Kidney tubule cell (primary cell): ENCODE results near the gene LGALS8.
A peak's percentile ranks its signal among the peaks of the same experiment; 100 is the strongest.
"Not testable (repeated sequence)": the region's sequence is repeated elsewhere in the genome, so short reads cannot be mapped to it uniquely, and the experiment has no call there.

Experiments
- DNase-seq: peaks from one replicate; pipeline ENCODE4 v3.0.0-alpha.2; 2018; ENCODE audit warnings: low spot score

The LGALS8 gene

DNA sequence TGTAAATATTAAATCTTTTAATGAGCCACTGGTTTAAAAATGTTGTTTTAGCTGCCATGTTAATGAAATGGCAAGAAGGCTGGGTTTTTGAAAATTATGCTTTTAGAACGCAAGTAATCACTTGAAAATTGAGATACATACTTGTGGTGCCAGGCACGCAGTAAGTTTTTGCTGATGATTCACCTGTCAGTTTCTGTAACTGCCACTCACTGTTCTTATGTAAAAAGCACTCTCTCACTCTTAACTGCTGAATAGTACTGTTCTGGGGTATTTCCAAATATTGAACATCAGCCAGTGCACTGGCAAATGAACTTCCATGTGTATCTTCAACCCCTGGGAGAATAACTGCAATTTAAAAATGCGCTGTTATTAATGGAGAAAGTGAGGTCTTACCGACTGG is 17.9 kb downstream of the LGALS8 start:
- DNase-seq, result no peak

DNA sequence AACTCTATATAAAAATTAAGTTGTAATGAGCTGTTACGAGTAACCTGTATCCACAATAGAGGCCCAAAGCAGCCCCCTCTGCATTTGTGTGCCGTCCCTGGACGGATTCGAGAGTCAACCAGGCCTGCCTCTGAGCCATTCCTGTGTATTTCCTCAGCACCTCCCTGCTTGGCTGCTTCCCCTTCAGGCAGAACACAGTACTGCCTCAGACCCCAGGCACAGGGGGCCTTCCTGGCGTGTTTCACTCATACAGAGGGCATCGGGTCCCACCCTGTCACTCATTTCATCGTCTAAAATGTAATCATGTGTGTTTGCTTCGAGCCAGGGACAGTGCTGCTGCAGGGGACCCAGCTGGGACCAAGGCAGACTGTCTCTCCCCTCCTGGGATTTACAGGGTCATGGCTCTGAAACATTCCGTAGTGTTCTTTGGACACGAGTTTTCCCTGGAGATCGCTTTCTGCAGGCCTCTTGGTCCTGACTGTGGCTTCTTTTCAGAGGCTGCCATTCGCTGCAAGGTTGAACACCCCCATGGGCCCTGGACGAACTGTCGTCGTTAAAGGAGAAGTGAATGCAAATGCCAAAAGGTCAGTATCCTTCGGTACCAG is 19.4 kb downstream of the LGALS8 start:
- DNase-seq, result no peak

- no peak for DNase-seq
Observed at GRCh38 chr1:236545621-236546169, 21.9 kb downstream of the LGALS8 start.

DNA sequence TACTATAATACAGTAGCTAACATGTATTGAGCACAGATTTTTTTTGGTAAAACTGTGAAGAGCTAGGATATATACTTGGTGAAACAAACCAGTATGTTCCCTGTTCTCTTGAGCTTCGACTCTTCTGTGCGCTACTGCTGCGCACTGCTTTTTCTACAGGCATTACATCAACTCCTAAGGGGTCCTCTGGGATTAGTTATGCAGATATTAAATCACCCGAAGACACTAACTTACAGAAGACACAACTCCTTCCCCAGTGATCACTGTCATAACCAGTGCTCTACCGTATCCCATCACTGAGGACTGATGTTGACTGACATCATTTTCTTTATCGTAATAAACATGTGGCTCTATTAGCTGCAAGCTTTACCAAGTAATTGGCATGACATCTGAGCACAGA is 24.7 kb downstream of the LGALS8 start:
- DNase-seq, result no peak

DNA sequence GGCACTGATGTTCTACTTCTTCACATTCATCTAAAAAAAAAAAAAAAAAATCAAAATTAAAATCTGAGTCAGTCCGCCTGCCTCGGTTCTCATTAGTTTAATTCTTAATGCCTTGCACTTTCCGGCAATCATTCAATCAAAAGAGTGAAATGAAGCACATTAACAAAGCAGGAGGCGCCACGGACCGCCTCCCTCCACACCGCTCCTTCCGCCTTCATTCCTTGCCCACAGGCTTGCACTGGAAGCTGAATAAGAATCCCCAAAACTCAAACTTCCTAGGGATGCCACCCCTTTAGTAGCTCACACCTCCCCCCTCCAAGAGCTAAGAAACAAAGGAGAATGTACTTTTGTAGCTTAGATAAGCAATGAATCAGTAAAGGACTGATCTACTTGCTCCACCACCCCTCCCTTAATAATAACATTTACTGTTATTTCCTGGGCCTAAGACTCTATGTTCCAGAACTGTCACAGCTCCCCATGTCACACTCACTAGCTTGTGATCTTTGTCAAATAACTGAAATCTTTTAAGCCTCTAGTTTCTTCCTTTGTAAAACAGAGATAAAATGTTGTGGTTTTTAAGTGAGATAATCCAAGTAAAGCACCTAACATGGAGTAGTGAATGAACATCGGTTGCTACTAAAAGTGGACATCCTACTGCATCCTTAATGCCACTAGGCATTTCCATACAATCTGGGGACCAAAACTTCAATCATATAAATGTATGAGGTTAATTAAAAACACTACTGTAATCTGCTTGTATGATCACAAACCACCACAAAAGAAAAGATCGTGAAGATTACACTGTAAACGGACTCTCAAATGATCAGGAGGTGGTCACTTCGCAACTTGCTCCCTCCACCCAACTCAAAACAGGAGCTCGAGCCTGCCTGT is 27.4 kb downstream of the LGALS8 start:
- no peak for DNase-seq

DNA sequence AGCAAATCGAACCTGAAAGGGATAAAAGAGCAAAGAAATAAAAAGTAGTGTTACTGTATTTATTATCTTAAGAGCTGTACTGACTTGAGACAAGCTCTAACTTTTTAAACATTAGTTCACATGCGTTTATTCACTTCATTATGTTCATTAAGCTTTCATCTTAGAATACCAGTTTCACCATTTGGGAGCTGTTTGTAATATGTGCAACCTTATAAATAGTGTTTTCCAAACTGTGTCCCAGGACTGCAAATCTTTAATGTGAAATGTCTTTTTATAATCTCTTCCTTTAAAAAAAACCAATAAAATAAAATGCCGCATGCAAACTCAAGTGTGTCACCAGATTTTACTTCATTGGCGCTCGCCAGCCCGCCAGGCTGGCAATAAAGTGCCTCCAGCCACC is 28.3 kb downstream of the LGALS8 start:
- DNase-seq, result no peak

DNA sequence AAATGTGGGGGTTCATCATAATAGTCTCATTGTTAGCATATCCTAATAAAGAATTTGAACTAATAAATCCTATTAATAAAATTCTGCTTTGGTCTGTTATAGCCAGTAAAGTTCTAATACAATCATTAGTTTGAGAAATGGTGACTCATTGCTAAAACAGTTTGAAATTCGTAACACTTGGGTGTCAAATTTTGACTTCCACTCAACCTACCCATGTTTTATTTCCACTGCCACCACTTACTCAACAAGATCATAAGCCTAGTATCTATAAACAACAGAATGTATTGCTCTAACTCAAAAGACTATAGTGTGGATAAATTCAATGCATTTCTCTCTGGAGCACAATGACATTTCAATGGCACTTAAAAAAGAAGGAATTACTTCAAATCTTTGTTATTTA is 29.1 kb downstream of the LGALS8 start:
- DNase-seq, result no peak

GRCh38 chr1:236553370-236553769 is 29.6 kb downstream of the LGALS8 start:
- no peak for DNase-seq

- no peak for DNase-seq
Observed at GRCh38 chr1:236556606-236557005, 32.8 kb downstream of the LGALS8 start.

DNA sequence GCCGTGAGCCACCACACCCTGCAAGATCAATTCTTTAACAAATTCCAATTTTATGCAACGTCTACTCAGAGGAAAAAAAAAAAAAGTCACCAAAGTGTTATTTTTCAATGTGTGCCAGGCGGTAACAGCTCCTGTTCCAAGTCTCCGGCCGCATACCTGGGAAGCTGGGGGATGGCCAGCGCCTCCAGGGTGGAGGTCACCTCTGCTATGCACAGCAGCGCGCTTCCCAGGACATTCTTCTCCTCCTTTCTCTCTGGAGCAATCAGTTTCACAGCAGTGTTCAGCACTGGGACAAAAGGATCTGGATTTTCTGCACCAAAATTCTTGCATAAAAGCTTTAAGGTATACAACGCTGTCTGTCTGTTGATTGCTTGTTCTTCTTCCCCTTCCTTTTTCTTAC is 34.3 kb downstream of the LGALS8 start:
- no peak for DNase-seq

- DNase-seq, result no peak
Observed at GRCh38 chr1:236558846-236559245, 35.1 kb downstream of the LGALS8 start.

GRCh38 chr1:236560213-236560771 is 36.5 kb downstream of the LGALS8 start:
- no peak for DNase-seq

GRCh38 chr1:236561976-236562375 is 38.2 kb downstream of the LGALS8 start:
- DNase-seq, result no peak

- peak; percentile 1 for DNase-seq
Observed at GRCh38 chr1:236565530-236565929, 41.7 kb downstream of the LGALS8 start.

- no peak for DNase-seq
Observed at GRCh38 chr1:236568285-236568894, 44.6 kb downstream of the LGALS8 start.

GRCh38 chr1:236575523-236575922 is 51.7 kb downstream of the LGALS8 start:
- DNase-seq, result no peak

- no peak for DNase-seq
Observed at GRCh38 chr1:236576004-236576403, 52.2 kb downstream of the LGALS8 start.

GRCh38 chr1:236577041-236577440 is 53.3 kb downstream of the LGALS8 start:
- not testable (repeated sequence) for DNase-seq

- no peak for DNase-seq
Observed at GRCh38 chr1:236578661-236579060, 54.9 kb downstream of the LGALS8 start.

- DNase-seq, result not testable (repeated sequence)
Observed at GRCh38 chr1:236580404-236580803, 56.6 kb downstream of the LGALS8 start.

DNA sequence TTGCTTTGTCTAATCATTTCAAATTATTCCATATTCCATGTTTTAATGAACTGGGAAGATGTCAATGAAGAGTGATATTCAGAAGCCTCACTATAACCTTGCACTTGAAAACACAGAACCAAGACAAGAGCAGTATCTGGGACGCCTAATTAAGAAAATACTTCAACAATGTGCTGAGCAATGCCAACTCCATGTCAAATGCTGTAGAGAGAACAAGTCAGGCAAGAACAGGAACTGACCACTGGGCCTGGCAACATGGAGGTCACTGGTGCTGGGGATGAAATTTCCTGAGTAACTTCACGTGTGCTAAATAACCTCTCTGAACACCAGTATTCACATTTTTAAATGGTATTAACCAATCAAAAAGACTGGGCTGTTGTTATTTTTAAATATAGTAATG is 57.7 kb downstream of the LGALS8 start:
- no peak for DNase-seq

DNA sequence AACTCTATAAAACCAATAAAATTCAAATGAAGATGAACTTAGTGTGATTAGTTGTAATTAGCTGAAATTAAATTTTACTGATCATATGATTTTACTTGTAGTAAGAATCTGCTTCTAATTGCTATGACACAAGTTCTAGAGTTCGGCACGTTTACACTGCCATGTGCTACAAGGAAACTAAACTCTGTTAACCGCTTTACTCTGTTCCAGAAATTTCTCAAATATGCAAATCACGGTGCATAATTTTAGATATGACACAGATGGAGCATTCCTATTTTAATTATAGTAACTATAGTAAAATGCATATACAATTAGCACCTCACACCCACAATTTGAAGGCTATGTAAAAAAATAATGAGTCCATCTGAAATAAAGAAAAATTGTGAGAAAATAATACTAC is 65.7 kb downstream of the LGALS8 start:
- DNase-seq, result no peak
